Ovary (tissue), 9 donors: Measurements from ENCODE around the gene TMEM62. TPM values are rescaled to one million over a fixed set of nuclear protein-coding genes. Genes with fewer than 3 reads are reported as not detected.
"Not testable (repeated sequence)": the region's sequence is repeated elsewhere in the genome, so short reads cannot be mapped to it uniquely, and the experiment has no call there.

Experiments used
- DNase-seq, 5 donors: peaks; one replicate each; pipeline ENCODE4 v3.0.0-alpha.2; 2019 to 2020
- H3K27ac ChIP-seq, 2 donors: fragments of 200-600 bp; one replicate each; pipeline versions ENCODE4 v1.5.1 to v1.8.0; 2019 to 2022
- H3K27me3 ChIP-seq: fragments of 200-600 bp; one replicate; pipeline ENCODE4 v1.8.0; 2022
- H3K36me3 ChIP-seq: fragments of 200-600 bp; sonication (generic); one replicate; pipeline ENCODE4 v1.5.1; 2019
- H3K4me1 ChIP-seq: one replicate; pipeline ENCODE4 v1.8.1; 2013; ENCODE audit warnings: mild to moderate bottlenecking, moderate library complexity; ENCODE audit not compliant: insufficient read depth
- H3K4me3 ChIP-seq: fragments of 200-600 bp; sonication (generic); one replicate; pipeline ENCODE4 v1.5.1; 2017
- H3K9me3 ChIP-seq, 2 donors: fragments of 200-600 bp in 1 of 2; sonication (generic) in 1 of 2; one replicate each; pipeline versions ENCODE4 v1.5.1 to v1.8.1; 2013 to 2019; ENCODE audit warnings: mild to moderate bottlenecking in 1 of 2, moderate library complexity in 1 of 2
- CTCF ChIP-seq, 3 donors: fragments of 450-650 bp in 2 of 3; fragments of 200-600 bp in 1 of 3; IDR thresholded peaks; one replicate each; pipeline versions ENCODE4 v1.5.1 to v1.8.0; 2016 to 2022; ENCODE audit warnings: antibody characterized with exemption in 3 of 3, mild to moderate bottlenecking in 1 of 3
- EP300 ChIP-seq: sonication (generic); formaldehyde crosslinking; IDR thresholded peaks from one replicate; pipeline ENCODE4 v1.6.1; 2017; ENCODE audit warnings: antibody characterized with exemption
- POLR2A ChIP-seq: fragments of 450-650 bp; IDR thresholded peaks from one replicate; pipeline ENCODE4 v1.6.1; 2017; ENCODE audit warnings: antibody characterized with exemption, mild to moderate bottlenecking, moderate library complexity
- WGBS, 3 donors: extraction: QIAGEN DNeasy Blood & Tissue Kit in 1 of 3; methylation state at CpG; one replicate each; pipeline versions ENCODE4 v1.1.5 to v1.1.7; 2013 to 2017; 5-methylcytosine and 5-hydroxymethylcytosine counted together
- intact Hi-C, 4 donors: fragments of 100-400 bp; cut with DNase I; formaldehyde crosslinking; loops; one replicate each; pipeline versions ENCODE4 v1.11.0 to v1.15.1; 2022 to 2023
- polyA plus RNA-seq, 2 donors: library from polyadenylated mRNA; stranded (reverse); fragments of 200-250 nt in 1 of 2; fragments of 350-450 nt in 1 of 2; fragmentation: Illumina TruSeq in 1 of 2; extraction: RNeasy Lipid Tissue Mini Kit (QIAGEN cat#74804) in 1 of 2; gene quantifications; one replicate each; pipeline ENCODE4 v1.2.3, GENCODE V29; 2013 to 2014
- total RNA-seq, 7 donors: library from RNA; depleted of rRNA in 2 of 7; stranded (reverse); fragments of >200 nt in 2 of 7; fragmentation: NEBNext Ultra II Directional in 3 of 7; extraction: Animal tissue kit (Norgen Biotek cat#: 25700) in 3 of 7; gene quantifications; one replicate each; pipeline versions ENCODE4 v1.1.0 to v1.2.4, GENCODE V29; 2016 to 2023
- donor health status: DM: no; HTN: no; CAD: no; lungs with moderate emphysema.
- donor health status: DM: no; HTN: no; CAD: no.
- donor health status: Bipolar disorder and iron deficiency.
- donor health status: DM: yes; HTN: yes; CAD: no.
- donor health status: DM: no; HTN: no; CAD: no.
- donor health status: DM: yes; HTN: yes; CAD: no.

Gene TMEM62
- total and polyA plus RNA-seq, 9 donors = 6.6 to 17.4 (median 13.8) TPM

- TF ChIP-seq CTCF (IDR thresholded peaks at IDR 0.05) = no peak
- TF ChIP-seq EP300 = no peak
- no peak for TF ChIP-seq POLR2A
- DNase-seq = no peak
- H3K4me3 ChIP-seq = no peak overlapping the region
- H3K27ac ChIP-seq = no peak overlapping the region
- no peaks in the 10 kb centered on the region for H3K4me1 ChIP-seq
- no peaks in the 10 kb centered on the region for H3K9me3 ChIP-seq
- intact Hi-C loops = no loop called here
- no peaks in the 10 kb centered on the region for H3K36me3 ChIP-seq
- WGBS, 3 donors = 79 to 84% (median 84%) methylated on average over 5 of the region's 5 CpGs
- no peaks in the 10 kb centered on the region for H3K27me3 ChIP-seq
Measured at GRCh38 chr15:43150191-43150929, 17.0 kb downstream of the TMEM62 start.

- TF ChIP-seq POLR2A (no peak), EP300 (no peak), CTCF (IDR thresholded peaks at IDR 0.05) (no peak)
- H3K27ac ChIP-seq = no peak overlapping the region
- no peak for DNase-seq
- H3K4me1 ChIP-seq = no peaks in the 10 kb centered on the region
- H3K27me3 ChIP-seq = no peaks in the 10 kb centered on the region
- intact Hi-C loops = no loop called here
- H3K9me3 ChIP-seq = no peaks in the 10 kb centered on the region
- WGBS, 3 donors = 86 to 95% (median 91%) methylated on average over 2 of the region's 2 CpGs
- H3K4me3 ChIP-seq = no peak overlapping the region
- no peaks in the 10 kb centered on the region for H3K36me3 ChIP-seq
Measured at GRCh38 chr15:43151688-43152087, 18.3 kb downstream of the TMEM62 start.

- no peak for TF ChIP-seq CTCF (IDR thresholded peaks at IDR 0.05)
- TF ChIP-seq POLR2A = no peak
- TF ChIP-seq EP300 = no peak
- no peaks in the 10 kb centered on the region for H3K9me3 ChIP-seq
- no peaks in the 10 kb centered on the region for H3K27me3 ChIP-seq
Measured at GRCh38 chr15:43153269-43153668, 19.9 kb downstream of the TMEM62 start.

GRCh38 chr15:43165801-43166325, 32.5 kb downstream of the TMEM62 start:
- no peaks in the 10 kb centered on the region for H3K9me3 ChIP-seq
- no peak for DNase-seq
- intact Hi-C loops = no loop called here
- H3K36me3 ChIP-seq = no peaks in the 10 kb centered on the region
- no peaks in the 10 kb centered on the region for H3K4me1 ChIP-seq
- no peak overlapping the region for H3K4me3 ChIP-seq
- H3K27ac ChIP-seq = no peak overlapping the region
- TF ChIP-seq CTCF (IDR thresholded peaks at IDR 0.05) (no peak), EP300 (no peak), POLR2A (no peak)
- H3K27me3 ChIP-seq = no peaks in the 10 kb centered on the region
- WGBS, 3 donors = 91 to 98% (median 92%) methylated on average over 2 of the region's 2 CpGs

More at GRCh38 chr15:43153269-43153668, 19.9 kb downstream of the TMEM62 start:
- no peak overlapping the region for H3K27ac ChIP-seq
- DNase-seq = no peak
- H3K4me3 ChIP-seq = no peak overlapping the region
- intact Hi-C loops = no loop called here
- no peaks in the 10 kb centered on the region for H3K4me1 ChIP-seq
- no peaks in the 10 kb centered on the region for H3K36me3 ChIP-seq

- WGBS, 3 donors = 92 to 98% (median 96%) methylated on average over 22 to 28 of the region's 28 CpGs
- H3K27me3 ChIP-seq, DNase-seq, H3K4me1 ChIP-seq, intact Hi-C loops, H3K27ac ChIP-seq, H3K4me3 ChIP-seq, H3K36me3 ChIP-seq, H3K9me3 ChIP-seq: not testable (repeated sequence)
Measured at GRCh38 chr15:43167261-43167660, 33.9 kb downstream of the TMEM62 start.
